HG03139 (cell line): Measurements from ENCODE around the gene CDCA5.

Experiments used
- ATAC-seq: cut with Tn5 transposase; IDR thresholded peaks from one replicate; pipeline ENCODE4 v1.9.1; 2021; ENCODE audit not compliant: unreplicated experiment

Gene CDCA5

DNA sequence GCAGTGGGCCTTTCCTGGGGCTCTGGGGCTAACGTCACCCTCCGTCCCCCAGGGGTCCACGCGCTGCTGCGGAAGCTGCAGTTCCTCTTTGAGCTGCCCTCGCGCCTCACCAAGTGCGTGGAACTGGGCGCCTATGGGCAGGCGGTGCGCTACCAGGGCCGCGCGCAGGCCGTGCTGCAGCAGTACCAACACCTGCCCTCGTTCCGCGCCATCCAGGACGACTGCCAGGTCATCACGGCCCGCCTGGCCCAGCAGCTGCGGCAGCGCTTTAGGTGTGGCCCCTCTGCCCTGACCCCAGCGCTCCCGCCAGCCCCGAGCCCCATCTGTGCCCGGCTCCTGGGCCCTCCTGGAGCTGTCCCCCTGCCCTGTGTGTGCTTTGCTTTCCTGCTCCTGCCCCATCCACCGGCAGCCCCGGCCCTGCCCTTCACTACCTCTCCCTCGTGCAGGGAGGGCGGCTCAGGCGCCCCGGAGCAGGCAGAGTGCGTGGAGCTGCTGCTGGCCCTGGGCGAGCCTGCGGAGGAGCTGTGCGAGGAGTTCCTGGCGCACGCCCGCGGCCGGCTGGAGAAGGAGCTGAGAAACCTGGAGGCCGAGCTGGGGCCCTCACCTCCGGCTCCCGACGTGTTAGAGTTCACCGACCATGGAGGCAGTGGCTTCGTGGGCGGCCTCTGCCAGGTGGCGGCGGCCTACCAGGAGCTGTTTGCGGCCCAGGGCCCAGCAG is 24.1 kb upstream of the CDCA5 start:
- ATAC-seq, result no peak

DNA sequence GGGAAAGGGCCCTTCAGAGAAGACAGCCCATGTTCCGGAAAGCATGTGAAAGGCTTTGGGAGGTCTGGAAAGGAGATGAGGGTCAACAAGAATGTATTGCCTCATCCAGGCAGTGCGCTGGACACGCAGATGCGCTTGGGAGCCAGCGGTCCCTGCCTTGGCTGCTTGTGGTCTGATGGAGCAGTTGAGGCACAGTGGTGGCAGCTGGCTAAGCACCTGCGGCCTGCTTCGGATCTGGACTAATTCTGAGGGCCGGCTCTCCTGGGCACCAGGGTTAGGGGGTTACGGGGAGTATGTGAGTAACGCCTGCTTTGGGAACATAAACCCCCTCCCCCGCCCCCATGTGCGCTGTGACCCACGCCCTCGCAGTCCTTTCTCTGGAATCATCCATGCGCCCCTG is 23.2 kb upstream of the CDCA5 start:
- ATAC-seq, result no peak

DNA sequence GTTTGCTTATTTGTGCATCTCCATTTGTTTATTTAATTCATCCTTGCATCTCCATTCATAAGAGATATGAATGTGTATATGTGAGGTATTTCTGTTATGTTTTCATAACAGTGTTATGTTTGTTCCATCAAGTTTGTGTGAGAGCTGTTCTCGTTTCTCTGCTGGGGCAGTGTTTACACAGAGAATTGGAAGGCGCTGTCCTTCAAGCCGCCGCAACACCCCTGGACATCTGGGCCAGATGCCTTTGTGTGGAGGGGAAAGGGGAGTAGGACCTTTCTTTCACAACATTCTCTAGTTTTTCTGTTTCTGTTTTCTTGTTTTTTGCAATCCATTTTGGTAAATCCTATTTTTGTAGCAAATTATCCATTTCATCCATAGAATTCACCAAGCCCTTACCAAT is 20.8 kb upstream of the CDCA5 start:
- ATAC-seq, result no peak

DNA sequence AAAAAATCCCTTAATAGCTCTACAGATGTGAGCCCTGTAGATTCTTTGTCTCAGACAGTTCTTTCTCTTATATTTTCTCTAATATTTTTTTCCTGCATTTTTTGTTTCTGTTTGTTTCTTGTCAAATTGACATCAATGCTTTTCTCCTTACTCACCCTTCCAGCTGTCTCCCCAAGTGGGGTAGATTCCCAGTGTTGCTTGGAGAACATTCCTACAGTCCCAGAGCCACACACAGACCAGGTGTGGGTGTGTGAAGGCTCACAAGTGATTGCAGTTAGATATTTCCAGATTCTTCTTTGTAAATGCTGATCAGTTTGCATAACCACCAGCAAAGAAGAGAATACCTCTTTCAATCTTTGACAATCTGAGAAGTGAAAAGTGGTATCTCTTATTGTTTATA is 19.6 kb upstream of the CDCA5 start:
- no peak for ATAC-seq

DNA sequence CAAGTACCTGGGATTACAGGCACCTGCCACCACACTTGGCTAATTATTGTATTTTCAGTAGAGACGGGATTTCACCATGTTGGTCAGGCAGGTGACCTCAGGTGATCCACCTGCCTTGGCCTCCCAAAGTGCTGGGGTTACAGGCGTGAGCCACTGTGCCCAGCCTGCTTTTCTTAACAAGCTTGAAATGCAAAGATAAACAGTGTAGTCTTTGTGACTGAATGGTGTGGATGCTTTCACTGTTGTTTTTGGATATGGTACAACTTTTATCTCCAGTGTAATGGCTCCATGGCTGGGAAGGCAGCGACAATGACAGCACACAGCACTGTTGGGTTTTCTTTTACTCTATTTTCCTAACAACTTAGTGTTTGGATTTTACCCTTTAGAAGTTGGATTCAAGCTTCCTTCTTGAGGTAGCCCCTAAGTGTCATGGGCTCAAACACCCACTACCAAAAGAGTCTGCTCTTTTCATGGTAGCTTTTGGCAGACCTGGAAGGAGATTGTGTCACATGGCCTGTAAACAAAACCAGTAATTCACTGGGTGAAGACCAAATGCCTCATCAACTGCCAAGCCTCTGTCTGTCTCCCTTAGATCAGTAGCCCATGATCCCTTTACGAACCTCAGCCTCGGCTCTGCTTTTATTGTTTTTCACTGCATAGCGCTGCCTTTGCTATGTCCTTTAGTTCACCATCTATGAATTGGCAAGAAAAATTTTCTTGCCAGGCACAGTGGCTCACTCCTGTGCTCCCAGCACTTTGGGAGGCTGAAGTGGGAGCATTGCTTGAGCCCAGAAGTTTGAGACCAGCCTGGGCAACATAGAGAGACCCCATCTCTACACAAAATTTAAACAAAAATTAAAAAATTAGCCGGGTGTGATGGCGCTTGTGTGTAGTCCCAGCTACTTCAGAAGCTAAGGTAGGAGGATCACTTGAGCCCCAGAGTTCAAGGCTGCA is 18.6 kb upstream of the CDCA5 start:
- ATAC-seq, result no peak

DNA sequence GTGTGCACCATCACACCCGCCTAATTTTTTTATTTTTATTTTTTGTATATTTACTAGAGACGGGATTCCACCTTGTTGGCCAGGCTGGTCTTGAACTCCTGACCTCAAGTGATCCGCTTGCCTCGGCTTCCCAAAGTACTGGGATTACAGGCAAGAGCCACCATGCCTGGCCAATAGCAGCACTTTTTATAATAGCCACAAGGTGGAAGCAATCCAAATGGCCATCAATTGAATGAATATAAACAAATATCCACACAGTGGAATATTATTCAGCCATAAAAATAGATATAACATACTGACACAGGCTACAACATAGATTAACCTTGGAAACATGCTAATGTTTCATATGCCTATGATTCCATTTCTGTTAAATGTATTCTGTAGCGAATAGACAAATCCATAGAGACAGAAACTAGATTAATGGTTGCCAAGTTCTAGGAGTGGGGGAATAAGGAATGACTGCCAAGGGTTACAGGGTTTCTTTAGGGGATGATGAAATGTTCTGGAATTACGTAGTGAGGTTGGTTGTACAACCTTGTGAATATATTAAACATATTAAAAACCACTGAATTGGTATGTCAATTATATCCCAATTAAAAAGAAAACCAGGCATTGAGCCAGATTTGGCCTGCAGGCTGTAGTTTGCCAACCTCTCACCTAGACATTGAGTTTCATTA is 17.0 kb upstream of the CDCA5 start:
- ATAC-seq, result no peak

DNA sequence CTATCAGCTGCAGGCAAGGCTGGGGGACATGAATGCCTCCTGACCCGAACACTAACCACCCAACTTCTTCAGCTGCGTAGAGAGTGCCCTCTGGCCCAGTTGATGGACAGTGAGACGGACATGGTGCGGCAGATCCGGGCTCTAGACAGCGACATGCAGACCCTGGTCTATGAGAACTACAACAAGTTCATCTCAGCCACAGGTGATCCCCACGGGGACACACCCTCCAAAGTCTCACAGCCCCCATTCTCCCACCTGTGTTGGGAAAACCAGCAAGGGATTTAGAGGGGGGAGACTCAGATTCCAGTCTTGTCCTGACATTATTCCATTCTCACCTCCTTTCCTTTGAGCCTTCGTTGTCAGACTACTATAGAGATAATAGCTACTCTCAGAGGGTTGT is 13.1 kb upstream of the CDCA5 start:
- no peak for ATAC-seq

DNA sequence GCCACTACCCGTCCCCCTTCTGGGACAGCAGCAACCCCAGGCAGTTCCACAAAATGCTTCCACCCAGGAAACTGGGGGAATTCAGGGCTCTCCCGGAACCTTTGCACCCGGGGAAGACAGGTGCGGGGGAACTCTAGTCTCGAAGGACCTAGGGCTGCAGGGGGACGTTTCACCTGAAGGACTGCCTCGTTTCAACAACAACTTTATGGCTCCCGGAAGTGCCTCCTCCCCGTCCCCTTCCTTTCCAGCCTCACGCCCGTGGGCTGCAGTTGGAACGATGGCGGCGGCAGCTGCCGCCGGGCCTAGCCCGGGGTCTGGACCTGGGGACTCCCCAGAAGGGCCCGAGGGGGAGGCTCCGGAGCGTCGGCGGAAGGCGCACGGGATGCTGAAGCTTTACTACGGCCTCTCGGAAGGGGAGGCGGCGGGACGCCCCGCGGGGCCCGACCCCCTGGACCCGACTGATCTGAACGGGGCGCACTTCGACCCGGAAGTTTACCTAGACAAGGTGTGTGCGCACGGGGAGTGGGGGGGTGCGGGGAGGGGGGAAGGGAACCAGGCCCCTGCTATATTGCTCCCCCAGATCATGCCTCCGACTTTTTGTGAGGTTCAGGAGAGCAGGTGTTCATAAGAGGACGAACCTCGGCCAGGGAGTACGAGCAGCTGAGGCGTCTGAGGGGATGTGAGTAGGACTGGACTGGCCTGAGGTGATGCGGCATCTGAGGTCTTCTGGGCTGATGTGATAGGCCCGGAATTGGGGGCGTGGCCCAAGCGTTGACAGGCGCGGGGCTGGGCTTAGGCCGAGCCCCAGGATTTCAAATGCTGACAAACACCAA is 12.3 kb upstream of the CDCA5 start, which contains the start of gene VPS51:
Gene VPS51 (plus strand): TSS at position 241 of the 833 bp plus-strand sequence. CDS start 37 bp downstream, at position 278.
- ATAC-seq, result peak; percentile 65

DNA sequence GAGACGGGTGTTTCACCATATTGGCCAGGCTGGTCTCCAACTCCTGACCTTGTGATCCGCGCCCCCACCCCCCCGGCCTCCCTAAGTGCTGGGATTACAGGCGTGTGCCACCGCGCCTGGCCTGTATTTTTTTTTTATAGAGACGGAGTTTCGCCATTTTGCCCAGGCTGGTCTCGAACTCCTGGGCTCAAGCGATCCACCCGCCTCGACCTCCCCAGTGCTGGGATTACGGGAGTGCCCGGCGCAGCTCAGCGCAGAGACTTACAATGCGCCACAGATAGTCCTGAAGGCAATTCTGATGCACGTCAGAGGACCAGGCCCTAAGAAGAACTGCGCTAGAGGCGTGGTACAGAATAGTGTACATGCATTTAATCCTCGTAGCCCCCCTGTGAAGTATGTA is 11.6 kb upstream of the CDCA5 start:
- no peak for ATAC-seq

DNA sequence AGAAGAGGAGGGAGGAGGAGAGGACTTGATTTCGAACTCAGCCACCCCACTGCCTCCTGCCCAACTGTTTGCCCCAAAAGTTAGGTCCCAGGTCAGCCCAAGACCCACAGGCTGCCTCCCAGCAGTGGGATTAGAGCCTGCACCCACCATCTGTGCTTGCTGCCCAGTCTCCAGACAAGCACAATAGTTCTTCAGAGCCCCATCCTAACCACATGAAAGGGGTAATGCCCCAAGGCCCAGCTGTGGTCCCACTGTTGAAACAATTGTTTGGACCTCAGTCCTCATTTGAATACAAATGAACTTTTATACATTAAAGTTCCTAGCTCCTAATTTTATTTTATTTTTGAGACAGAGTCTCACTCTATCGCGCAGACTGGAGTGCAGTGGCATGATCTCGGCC is 6.8 kb upstream of the CDCA5 start:
- no peak for ATAC-seq

DNA sequence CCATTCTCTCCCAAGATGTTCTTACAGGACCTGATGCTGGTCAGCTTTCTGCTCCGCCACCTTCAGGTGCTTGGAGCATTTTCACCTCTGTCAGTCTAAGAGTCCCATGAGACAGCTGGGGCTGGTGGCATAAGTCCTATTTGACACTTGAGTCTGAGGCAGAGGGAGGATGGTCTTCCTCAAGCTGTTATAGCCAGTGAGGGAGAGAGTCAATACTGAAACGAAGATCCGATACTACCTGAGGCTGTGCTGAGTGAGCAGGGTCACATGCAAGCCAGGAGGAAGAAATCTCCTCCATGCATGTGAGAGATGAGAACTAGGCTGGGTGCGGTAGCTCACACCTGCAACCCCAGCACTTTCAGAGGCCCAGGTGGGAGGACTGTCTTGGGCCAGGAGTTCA is 5.8 kb upstream of the CDCA5 start:
- no peak for ATAC-seq

DNA sequence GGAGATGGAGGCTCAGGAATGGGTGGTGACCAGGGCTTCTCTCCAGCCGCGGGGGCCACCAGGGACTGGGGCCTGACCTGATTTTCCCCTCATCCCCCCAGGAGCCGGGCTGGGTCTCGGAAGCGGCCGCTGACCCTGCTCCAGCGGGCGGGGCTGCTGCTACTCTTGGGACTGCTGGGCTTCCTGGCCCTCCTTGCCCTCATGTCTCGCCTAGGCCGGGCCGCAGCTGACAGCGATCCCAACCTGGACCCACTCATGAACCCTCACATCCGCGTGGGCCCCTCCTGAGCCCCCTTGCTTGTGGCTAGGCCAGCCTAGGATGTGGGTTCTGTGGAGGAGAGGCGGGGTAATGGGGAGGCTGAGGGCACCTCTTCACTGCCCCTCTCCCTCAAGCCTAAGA is 4.0 kb upstream of the CDCA5 start:
- ATAC-seq, result no peak

DNA sequence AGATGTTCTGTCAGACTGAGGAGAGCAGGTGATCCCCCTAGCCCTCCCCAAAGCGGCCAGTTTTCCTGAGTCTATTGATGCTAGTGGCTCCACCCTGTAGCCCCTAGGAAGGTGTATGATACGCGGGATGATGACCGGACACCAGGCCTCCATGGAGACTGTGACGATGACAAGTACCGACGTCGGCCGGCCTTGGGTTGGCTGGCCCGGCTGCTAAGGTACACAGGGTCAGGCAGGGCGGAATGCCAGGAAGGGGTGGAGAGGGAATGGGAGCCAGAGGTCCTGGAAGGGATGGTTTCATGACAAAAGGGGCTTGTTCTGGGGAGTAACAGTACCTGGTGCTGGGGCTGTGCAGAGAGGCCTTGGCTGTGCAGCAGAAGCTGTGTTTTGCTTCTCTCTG is 3.4 kb upstream of the CDCA5 start:
- no peak for ATAC-seq

DNA sequence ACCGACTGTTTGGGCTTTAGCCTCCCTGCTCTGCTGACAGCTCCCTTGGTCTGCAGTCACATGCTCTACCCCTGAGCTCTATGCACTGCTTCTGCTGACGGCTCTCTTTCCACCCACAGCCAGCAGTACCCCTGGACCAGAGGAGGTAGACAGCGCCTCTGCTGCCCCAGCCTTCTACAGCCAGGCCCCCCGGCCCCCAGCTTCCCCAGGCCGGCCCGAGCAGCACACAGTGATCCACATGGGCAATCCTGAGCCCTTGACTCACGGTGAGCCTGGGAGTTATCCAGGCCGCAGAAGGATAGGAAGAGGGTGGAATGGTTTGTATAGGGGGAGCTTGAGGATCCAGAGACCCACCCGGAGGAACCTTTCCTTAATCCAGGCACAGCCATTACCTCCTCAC is 3.0 kb upstream of the CDCA5 start:
- no peak for ATAC-seq

DNA sequence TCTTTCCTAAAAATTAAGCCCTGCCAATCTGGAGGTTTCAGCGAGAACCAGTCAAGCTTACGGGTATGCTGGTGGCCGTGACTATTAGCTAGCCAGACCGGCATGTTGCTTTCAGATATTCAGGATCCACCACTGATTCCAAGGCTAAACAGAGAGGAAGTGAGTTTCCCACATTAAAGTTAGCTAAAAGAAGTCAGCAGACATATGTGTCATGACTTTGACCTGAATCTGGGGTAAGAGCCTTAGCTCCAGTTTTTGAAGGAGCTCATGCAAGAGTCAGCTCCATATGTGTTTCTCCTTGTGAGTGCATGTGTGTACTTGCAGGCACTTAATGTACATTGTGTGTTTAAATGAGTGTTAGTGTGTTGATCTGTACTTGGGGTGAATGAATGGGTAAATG is 1.6 kb upstream of the CDCA5 start:
- no peak for ATAC-seq

DNA sequence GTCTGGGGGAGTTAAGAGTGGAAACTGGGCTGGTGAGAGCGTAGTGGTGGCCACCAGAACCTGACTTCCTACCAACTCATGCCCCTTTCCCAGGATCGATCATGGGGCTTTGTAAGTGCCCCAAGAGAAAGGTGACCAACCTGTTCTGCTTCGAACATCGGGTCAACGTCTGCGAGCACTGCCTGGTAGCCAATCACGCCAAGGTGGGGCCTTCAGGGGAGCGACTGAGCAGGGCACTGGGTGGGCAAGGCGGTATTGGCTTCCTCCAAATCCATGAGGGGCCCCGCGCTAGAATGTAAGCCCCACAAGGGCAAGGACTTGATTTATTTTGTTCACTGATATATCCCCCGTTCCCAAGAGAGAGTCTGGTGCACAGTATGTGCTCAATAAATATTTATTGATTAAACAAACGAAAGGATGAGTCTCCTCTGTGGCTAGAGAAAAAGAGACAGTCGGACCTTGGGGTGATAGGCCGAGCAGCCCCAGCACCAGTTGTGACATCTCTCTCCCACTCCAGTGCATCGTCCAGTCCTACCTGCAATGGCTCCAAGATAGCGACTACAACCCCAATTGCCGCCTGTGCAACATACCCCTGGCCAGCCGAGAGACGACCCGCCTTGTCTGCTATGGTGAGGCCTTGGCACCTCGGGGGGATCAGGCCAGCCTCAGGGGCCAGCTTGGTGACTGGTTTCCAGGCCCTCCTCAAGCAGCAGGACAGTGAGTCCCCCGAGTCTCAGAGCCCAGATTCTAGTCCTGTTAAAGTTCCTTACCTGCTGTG is 947 bp upstream of the CDCA5 start:
- ATAC-seq, result no peak

DNA sequence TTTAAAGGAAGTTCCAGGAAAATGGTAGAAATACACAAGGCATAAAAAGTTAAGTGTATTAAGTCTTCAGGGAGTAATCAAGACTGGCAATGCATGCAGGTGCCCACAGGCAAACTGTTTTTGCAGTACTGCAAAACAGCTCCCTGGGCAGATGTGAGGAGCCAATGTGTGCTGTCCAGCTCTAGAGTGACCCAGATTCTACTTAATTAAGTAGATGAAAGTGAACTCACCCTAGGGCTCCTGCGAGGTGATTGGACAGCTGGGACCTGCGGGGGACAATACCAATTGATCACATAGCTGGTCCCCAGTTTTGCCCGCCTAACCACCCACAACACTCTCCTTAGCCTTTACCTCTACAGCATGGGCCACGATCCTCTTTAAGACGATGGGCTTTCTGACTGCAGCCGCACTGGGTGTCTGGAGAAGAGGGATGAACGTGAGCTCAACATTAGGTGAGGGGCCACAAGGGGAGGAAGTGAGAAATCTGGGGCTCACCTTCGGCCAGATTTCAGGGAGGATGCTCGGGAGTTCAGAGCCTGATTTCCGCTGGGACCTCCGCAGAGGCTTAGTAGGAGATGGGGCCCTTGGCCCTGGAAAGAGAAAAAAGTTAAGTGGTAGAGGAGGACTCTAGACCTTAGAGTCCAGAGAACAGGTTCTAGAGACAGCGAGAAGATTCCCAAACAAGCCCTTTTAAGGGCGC is 556 bp downstream of the CDCA5 start:
- ATAC-seq, result peak; percentile 12

DNA sequence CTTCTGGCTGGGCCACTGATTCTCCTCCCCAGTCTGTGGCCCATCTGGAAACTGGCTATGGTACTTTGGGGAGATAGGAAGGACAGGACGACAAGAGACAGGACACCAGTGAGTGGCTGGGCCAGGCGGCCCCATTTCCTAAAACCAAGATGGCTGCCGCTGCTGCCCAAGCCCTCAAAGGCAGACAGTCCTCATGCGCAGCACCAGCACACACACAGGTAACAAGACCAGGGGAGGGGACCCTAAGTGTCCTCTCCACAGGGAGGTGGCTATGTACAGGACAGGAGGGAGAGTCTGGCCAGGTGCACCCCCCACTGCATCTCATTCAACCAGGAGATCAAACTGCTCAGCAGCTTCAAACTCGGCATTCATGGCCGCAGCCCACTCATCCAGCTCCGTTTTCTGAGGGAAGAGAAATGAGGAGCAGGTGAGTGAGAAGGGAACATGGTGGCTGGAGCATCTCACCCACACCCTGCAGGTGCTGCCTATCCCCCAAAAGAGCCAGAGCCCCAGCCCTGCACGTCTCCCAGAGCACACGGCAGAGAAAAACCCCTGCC is 5.0 kb downstream of the CDCA5 start:
- no peak for ATAC-seq

DNA sequence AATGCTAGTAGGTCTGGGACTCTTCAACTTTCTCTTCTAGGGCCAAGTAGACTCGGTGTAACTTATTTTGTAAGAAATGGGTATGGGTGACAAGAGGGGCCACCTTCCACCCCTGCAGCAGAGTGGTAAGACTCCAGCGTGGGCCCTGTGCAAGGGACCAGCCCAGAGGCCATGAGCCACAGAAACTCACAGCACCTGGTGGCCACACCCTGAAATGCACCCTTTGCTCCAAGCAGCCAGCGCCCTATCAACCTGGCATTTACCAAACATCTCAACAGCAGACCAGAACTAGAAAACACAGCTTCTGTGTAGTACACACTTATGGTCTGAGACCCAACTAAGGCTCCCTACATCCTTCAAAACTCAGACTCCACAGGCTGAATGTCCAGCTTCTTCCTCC is 5.7 kb downstream of the CDCA5 start:
- ATAC-seq, result no peak
